ENCODE results near the gene TMEM40.
"Not testable (repeated sequence)": the region's sequence is repeated elsewhere in the genome, so short reads cannot be mapped to it uniquely, and the experiment has no call there.

Gene TMEM40

GRCh38 chr3:12709334-12709733 lies 49.7 kb downstream of the TMEM40 start:
- DNase-seq: no peak

- no peak for DNase-seq
Observed at GRCh38 chr3:12708584-12709192, 50.4 kb downstream of the TMEM40 start.

- no peak for DNase-seq
Observed at GRCh38 chr3:12707449-12707848, 51.6 kb downstream of the TMEM40 start.

- DNase-seq: peak; percentile 72
Observed at GRCh38 chr3:12706504-12707253, 52.4 kb downstream of the TMEM40 start.

GRCh38 chr3:12705981-12706380 lies 53.1 kb downstream of the TMEM40 start:
- no peak for DNase-seq

GRCh38 chr3:12705374-12705926 lies 53.6 kb downstream of the TMEM40 start:
- DNase-seq: no peak

- no peak for DNase-seq
Observed at GRCh38 chr3:12702501-12702900, 56.6 kb downstream of the TMEM40 start.

GRCh38 chr3:12701601-12702000 lies 57.5 kb downstream of the TMEM40 start:
- DNase-seq: not testable (repeated sequence)

- DNase-seq: no peak
Observed at GRCh38 chr3:12700800-12701199, 58.3 kb downstream of the TMEM40 start.

- no peak for DNase-seq
Observed at GRCh38 chr3:12695916-12696315, 63.1 kb downstream of the TMEM40 start.

GRCh38 chr3:12695112-12695511 lies 63.9 kb downstream of the TMEM40 start:
- no peak for DNase-seq

GRCh38 chr3:12692444-12692843 lies 66.6 kb downstream of the TMEM40 start:
- no peak for DNase-seq

GRCh38 chr3:12689997-12690711 lies 68.9 kb downstream of the TMEM40 start:
- DNase-seq: no peak

GRCh38 chr3:12687948-12688347 lies 71.1 kb downstream of the TMEM40 start:
- no peak for DNase-seq

- no peak for DNase-seq
Observed at GRCh38 chr3:12686096-12686495, 73.0 kb downstream of the TMEM40 start.

Data from NCI-H2029 treated with DMSO at 0.1 percent for 48 hours (cell line).